GM12878 (cell line): ENCODE measurements around the gene SMC5. TPM values are rescaled to one million over a fixed set of nuclear protein-coding genes. Genes with fewer than 3 reads are reported as not detected.

Source experiments
- ATAC-seq: fragments of 200-7000 bp; cut with Tn5 transposase; 3 replicates; pipeline ENCODE4 v1.9.1; 2020; ENCODE audit warnings: mild to moderate bottlenecking, moderate library complexity
- BruUV-seq: library from RNA; stranded (reverse); fragments of 400-500 nt; replicated peaks from 2 replicates; lab custom pipeline; 2021; lab: Mats Ljungman, UMichigan
- CTCF ChIA-PET: fragments of 300-600 bp; sonication (Branson Sonifier 250); formaldehyde crosslinking; extraction: SDS; loops from one replicate; lab custom pipeline; 2021; ENCODE audit warnings: inconsistent platforms; lab: Yijun Ruan, JAX
- POLR2A ChIA-PET: fragments of 350-600 bp; formaldehyde crosslinking; extraction: SDS; loops from one replicate; lab custom pipeline; 2021; ENCODE audit warnings: inconsistent platforms; lab: Charles Lee
- RAD21 ChIA-PET: fragments of 300-600 bp; sonication (Branson Sonifier 250); formaldehyde crosslinking; loops from one replicate; lab custom pipeline; 2023; ENCODE audit warnings: antibody characterized with exemption; ENCODE audit not compliant: unreplicated experiment; lab: Charles Lee
- SMC1A ChIA-PET: fragments of 300-600 bp; sonication (Branson Sonifier 250); formaldehyde crosslinking; loops from one replicate; lab custom pipeline; 2023; ENCODE audit not compliant: unreplicated experiment, uncharacterized antibody; lab: Charles Lee
- DNase-seq: peaks from one replicate; pipeline ENCODE4 v3.0.0-alpha.2; 2011; ENCODE audit warnings: low read depth, low spot score
- FAIRE-seq: peaks from 3 replicates; lab custom pipeline; 2011; peaks lifted over from hg19 to GRCh38; lab: Jason Lieb, UNC
- H2AFZ ChIP-seq: 2 replicates; pipeline ENCODE4 v1.6.0; 2011; ENCODE audit warnings: low read depth, low read length, control low read depth; ENCODE audit not compliant: control insufficient read depth
- H3K27ac ChIP-seq: 2 replicates; pipeline ENCODE4 v1.5.1; 2011; ENCODE audit warnings: control low read depth; ENCODE audit not compliant: control insufficient read depth, insufficient read depth
- H3K27me3 ChIP-seq, 2 experiments: replicated peaks in 1 of 2; 2 replicates each; pipeline versions ENCODE4 v1.6.0 to v1.6.1; 2011; ENCODE audit warnings: low read length in 1 of 2; ENCODE audit not compliant: control insufficient read depth in 2 of 2, insufficient read depth in 2 of 2
- H3K36me3 ChIP-seq, 2 experiments: 2 replicates each; pipeline ENCODE4 v1.5.1; 2011; ENCODE audit warnings: low read length in 1 of 2; ENCODE audit not compliant: control insufficient read depth in 2 of 2, insufficient read depth in 2 of 2
- H3K4me1 ChIP-seq: 2 replicates; pipeline ENCODE4 v1.6.1; 2011; ENCODE audit warnings: mild to moderate bottlenecking, low read length, moderate library complexity, mixed read lengths; ENCODE audit not compliant: control insufficient read depth, insufficient read depth
- H3K4me2 ChIP-seq: 2 replicates; pipeline ENCODE4 v1.6.0; 2011; ENCODE audit warnings: control low read depth; ENCODE audit not compliant: control insufficient read depth, insufficient read depth
- H3K4me3 ChIP-seq: fragments of 200-600 bp; sonication (generic); 2 replicates; pipeline ENCODE4 v1.5.1; 2016
- H3K79me2 ChIP-seq: 2 replicates; pipeline ENCODE4 v1.6.0; 2011; ENCODE audit warnings: low read length; ENCODE audit not compliant: control insufficient read depth, insufficient read depth
- H3K9ac ChIP-seq: 2 replicates; pipeline ENCODE4 v1.8.0; 2011; ENCODE audit warnings: low read length, control low read depth, mixed read lengths; ENCODE audit not compliant: control insufficient read depth, insufficient read depth
- H3K9me3 ChIP-seq: replicated peaks from 3 replicates; pipeline ENCODE4 v1.5.1; 2011; ENCODE audit warnings: mild to moderate bottlenecking, low read length; ENCODE audit not compliant: control insufficient read depth, insufficient read depth
- H4K20me1 ChIP-seq: 2 replicates; pipeline ENCODE4 v1.6.0; 2011; ENCODE audit not compliant: control insufficient read depth, insufficient read depth
- HCFC1 ChIP-seq: fragments of 150-350 bp; IDR thresholded peaks from 2 replicates; pipeline ENCODE4 v1.6.1; 2014; ENCODE audit warnings: low read length
- HDGF ChIP-seq: fragments of 450-650 bp; IDR thresholded peaks from 2 replicates; pipeline ENCODE4 v1.6.1; 2016; ENCODE audit warnings: antibody characterized with exemption
- KAT2A ChIP-seq: conservative IDR thresholded peaks from 2 replicates; pipeline ENCODE4 v1.6.1; 2011; ENCODE audit warnings: low read depth, low read length; ENCODE audit not compliant: control insufficient read depth
- MTA2 ChIP-seq: fragments of 450-650 bp; IDR thresholded peaks from 2 replicates; pipeline ENCODE4 v1.6.1; 2016; ENCODE audit warnings: low read depth, mild to moderate bottlenecking, moderate library complexity
- MTA3 ChIP-seq: IDR thresholded peaks from 2 replicates; pipeline ENCODE4 v1.6.1; 2012; ENCODE audit warnings: low read length, inconsistent platforms, borderline replicate concordance
- PML ChIP-seq: IDR thresholded peaks from 2 replicates; pipeline ENCODE4 v1.6.1; 2012; ENCODE audit warnings: low read length, inconsistent platforms
- SMC3 ChIP-seq: IDR thresholded peaks from 2 replicates; pipeline ENCODE4 v1.6.1; 2011; ENCODE audit warnings: low read length, improper control_type of control experiment, borderline replicate concordance
- SREBF1 ChIP-seq: IDR thresholded peaks from 2 replicates; pipeline ENCODE4 v1.6.1; 2012; ENCODE audit warnings: mild to moderate bottlenecking, low read length
- USF2 ChIP-seq: IDR thresholded peaks from 2 replicates; pipeline ENCODE4 v1.6.1; 2011; ENCODE audit warnings: low read depth, low read length, improper control_type of control experiment, borderline replicate concordance
- ZNF274 ChIP-seq: IDR thresholded peaks from one replicate; pipeline ENCODE4 v1.8.0; 2011; ENCODE audit not compliant: insufficient read length, insufficient read depth
- ZSCAN29 ChIP-seq: fragments of 450-650 bp; IDR thresholded peaks from 2 replicates; pipeline ENCODE4 v1.6.1; 2017; ENCODE audit warnings: mild to moderate bottlenecking, moderate library complexity
- WGBS: methylation state at CpG from one replicate; pipeline ENCODE4 v1.1.6; 2016; ENCODE audit warnings: low lambda C conversion rate; ENCODE audit not compliant: insufficient replicate concordance, insufficient coverage; ENCODE audit errors: missing lambda C conversion rate; 5-methylcytosine and 5-hydroxymethylcytosine counted together
- in situ Hi-C: fragments of 300-500 bp; cut with MboI; formaldehyde crosslinking; loops from 9 replicates; pipeline ENCODE4 v1.14.3; 2018; ENCODE audit warnings: mixed read lengths
- intact Hi-C: fragments of 100-400 bp; cut with micrococcal nuclease; formaldehyde crosslinking; loops from one replicate; pipeline ENCODE4 v1.14.2; 2022; ENCODE audit not compliant: unreplicated experiment
- polyA plus RNA-seq, 11 experiments: library from polyadenylated mRNA; depleted of rRNA in 4 of 11; unstranded in 6 of 11; stranded (reverse) in 5 of 11; fragments of >200 nt; fragmentation: Nextera tagmentation in 4 of 11; fragmentation: Illumina TruSeq in 1 of 11; extraction: Ambion mirVana in 4 of 11; extraction: Trizol in 1 of 11; gene quantifications; 1 replicate in 1 of 11; 2 replicates in 10 of 11; pipeline versions ENCODE4 v1.2.1 to v1.2.3, GENCODE V29; 2011 to 2016; ENCODE audit warnings: inconsistent platforms in 2 of 11, missing spikeins in 2 of 11, low read depth in 1 of 11
- total RNA-seq, 4 experiments: library from RNA; depleted of rRNA in 3 of 4; stranded (reverse); fragments of >200 nt in 3 of 4; fragmentation: Illumina TruSeq in 1 of 4; extraction: Trizol in 1 of 4; gene quantifications; 2 replicates each; pipeline versions ENCODE4 v1.2.1 to v1.2.3, GENCODE V29; 2013 to 2021

Gene SMC5
- total and polyA plus RNA-seq, 10 of the 15 experiments (the other 5 are each of a cell fraction or from before 2014, with no cell fraction given) = 6.5 to 47.1 (median 22.9) TPM

GRCh38 chr9:70283848-70284247, 25.1 kb downstream of the SMC5 start:
- H3K4me1 ChIP-seq = no peaks in the 10 kb centered on the region
- H2AFZ ChIP-seq = no peak overlapping the region
- no peak for DNase-seq
- SMC1A ChIA-PET = no interaction called here
- in situ Hi-C loops (no loop called here), intact Hi-C loops (loop anchor here (10.0 kb wide), 1 partner anchor 59 kb away; no protein-coding TSS in a partner anchor)
- H4K20me1 ChIP-seq = no peaks in the 10 kb centered on the region
- no peak overlapping the region for H3K27ac ChIP-seq
- CTCF ChIA-PET = no interaction called here
- H3K9me3 ChIP-seq = no peaks in the 10 kb centered on the region
- H3K36me3 ChIP-seq = peaks cover 2 to 25% of the 10 kb centered on the region in 2 experiments
- no peak for ATAC-seq
- no peak for FAIRE-seq
- no peak for TF ChIP-seq ZSCAN29
- no peak for TF ChIP-seq SMC3
- TF ChIP-seq MTA2 = no peak
- no peak for TF ChIP-seq KAT2A
- TF ChIP-seq USF2 = no peak
- TF ChIP-seq ZNF274 = no peak
- no peak for TF ChIP-seq PML
- TF ChIP-seq HCFC1 = no peak
- no peak for TF ChIP-seq HDGF
- no peak for TF ChIP-seq SREBF1
- TF ChIP-seq MTA3 = no peak
- POLR2A ChIA-PET = no interaction called here
- no peaks in the 10 kb centered on the region for H3K79me2 ChIP-seq
- RAD21 ChIA-PET = no interaction called here
- no peak overlapping the region for H3K4me2 ChIP-seq
- no peak overlapping the region for H3K4me3 ChIP-seq
- no peaks in the 10 kb centered on the region for H3K27me3 ChIP-seq
- no TSS peak for BruUV-seq
- H3K9ac ChIP-seq = no peak overlapping the region
- WGBS = 60% methylated on average over 1 of the region's 1 CpG
